Mesodermal cell (in vitro differentiated cells): ENCODE measurements around the gene RYR2. TPM values are rescaled to one million over a fixed set of nuclear protein-coding genes. Genes with fewer than 3 reads are reported as not detected.
A peak's percentile ranks its signal among the peaks of the same experiment; 100 is the strongest.

Source experiments
- H3K27ac ChIP-seq: 2 replicates; pipeline ENCODE4 v1.7.0; 2013; ENCODE audit warnings: mild to moderate bottlenecking, low read depth, low read length, moderate library complexity; ENCODE audit not compliant: severe bottlenecking
- H3K36me3 ChIP-seq: 2 replicates; pipeline ENCODE4 v1.7.1; 2013; ENCODE audit warnings: mild to moderate bottlenecking, low read length, moderate library complexity; ENCODE audit not compliant: control insufficient read depth, insufficient read depth
- H3K4me1 ChIP-seq: one replicate; pipeline ENCODE4 v1.7.1; 2013; ENCODE audit warnings: mild to moderate bottlenecking, low read length; ENCODE audit not compliant: insufficient read depth, control insufficient read depth, poor library complexity, severe bottlenecking
- H3K4me3 ChIP-seq: 2 replicates; pipeline ENCODE4 v1.7.0; 2013; ENCODE audit warnings: low read length, control low read depth, mild to moderate bottlenecking; ENCODE audit not compliant: insufficient read depth, poor library complexity, severe bottlenecking; ENCODE audit errors: extremely low read depth
- H3K9me3 ChIP-seq: 2 replicates; pipeline ENCODE4 v1.7.1; 2013; ENCODE audit warnings: mild to moderate bottlenecking, low read length, moderate library complexity; ENCODE audit not compliant: control insufficient read depth
- WGBS, 2 experiments: methylation state at CpG; one replicate each; pipeline ENCODE4 v1.1.5; 2013; ENCODE audit warnings: missing lambda C conversion rate in 2 of 2; ENCODE audit not compliant: insufficient coverage in 2 of 2; 5-methylcytosine and 5-hydroxymethylcytosine counted together
- polyA plus RNA-seq, 2 experiments: library from polyadenylated mRNA; stranded (reverse); fragments of 50-300 nt; gene quantifications; one replicate each; pipeline ENCODE4 v1.2.3, GENCODE V29; 2013

Gene RYR2
- 1.5 TPM for polyA plus RNA-seq (2013, experiment 1 of 2)
- polyA plus RNA-seq (2013, experiment 2 of 2) = 0.81 TPM

GRCh38 chr1:237041795-237042525, at the start of gene RYR2:
RYR2 (plus strand) TSS chr1:237042184; CDS start chr1:237042522, 338 bp downstream.
- H3K4me3 ChIP-seq = peak within 1 kb of the TSS; percentile 54
- no peak within 1 kb of the TSS for H3K27ac ChIP-seq
- peaks cover 9% of the 10 kb centered on the region for H3K4me1 ChIP-seq
- 3% methylated on average over 54 to 57 of the region's 87 CpGs for WGBS, 2 experiments
- H3K36me3 ChIP-seq = no peaks in the 10 kb centered on the region
- H3K9me3 ChIP-seq = no peaks in the 10 kb centered on the region

- Histone ChIP-seq H3K9me3 (peaks cover 4% of the 10 kb centered on the region), H3K4me1 (no peaks in the 10 kb centered on the region), H3K4me3 (no peak overlapping the region), H3K27ac (no peak overlapping the region), H3K36me3 (no peaks in the 10 kb centered on the region)
- WGBS, 2 experiments = 83 to 93% methylated on average over 2 to 3 of the region's 8 CpGs
Observed at GRCh38 chr1:236992449-236992848, 49.5 kb upstream of the RYR2 start.

- no peak overlapping the region for H3K27ac ChIP-seq
- WGBS, 2 experiments = no CpG with 5 or more reads among the region's 1 CpG
- H3K9me3 ChIP-seq = peaks cover 4% of the 10 kb centered on the region
- H3K36me3 ChIP-seq = no peaks in the 10 kb centered on the region
- H3K4me3 ChIP-seq = no peak overlapping the region
- no peaks in the 10 kb centered on the region for H3K4me1 ChIP-seq
Observed at GRCh38 chr1:236994450-236994849, 47.5 kb upstream of the RYR2 start.

GRCh38 chr1:236997361-236997760, 44.6 kb upstream of the RYR2 start:
- H3K4me1 ChIP-seq = no peaks in the 10 kb centered on the region
- H3K27ac ChIP-seq = no peak overlapping the region
- H3K36me3 ChIP-seq = no peaks in the 10 kb centered on the region
- no peak overlapping the region for H3K4me3 ChIP-seq
- 90 to 91% methylated on average over 9 to 10 of the region's 11 CpGs for WGBS, 2 experiments
- no peaks in the 10 kb centered on the region for H3K9me3 ChIP-seq

GRCh38 chr1:236997882-236998281, 44.1 kb upstream of the RYR2 start:
- H3K4me1 ChIP-seq = no peaks in the 10 kb centered on the region
- H3K4me3 ChIP-seq = no peak overlapping the region
- H3K36me3 ChIP-seq = no peaks in the 10 kb centered on the region
- H3K9me3 ChIP-seq = no peaks in the 10 kb centered on the region
- H3K27ac ChIP-seq = no peak overlapping the region
- 68 to 72% methylated on average over 7 to 9 of the region's 12 CpGs for WGBS, 2 experiments

- 77 to 92% methylated on average over 2 to 3 of the region's 3 CpGs for WGBS, 2 experiments
- Histone ChIP-seq H3K27ac (no peak overlapping the region), H3K9me3 (no peaks in the 10 kb centered on the region), H3K4me1 (no peaks in the 10 kb centered on the region), H3K36me3 (no peaks in the 10 kb centered on the region), H3K4me3 (no peak overlapping the region)
Observed at GRCh38 chr1:236998546-236998945, 43.4 kb upstream of the RYR2 start.

- WGBS, 2 experiments = no CpG with 5 or more reads among the region's 4 CpGs
- H3K27ac ChIP-seq = no peak overlapping the region
- H3K4me1 ChIP-seq = no peaks in the 10 kb centered on the region
- no peaks in the 10 kb centered on the region for H3K9me3 ChIP-seq
- H3K36me3 ChIP-seq = no peaks in the 10 kb centered on the region
- H3K4me3 ChIP-seq = no peak overlapping the region
Observed at GRCh38 chr1:237000191-237000590, 41.8 kb upstream of the RYR2 start.

GRCh38 chr1:237003516-237003915, 38.5 kb upstream of the RYR2 start:
- 64 to 77% methylated on average over 5 to 7 of the region's 8 CpGs for WGBS, 2 experiments
- Histone ChIP-seq H3K36me3 (no peaks in the 10 kb centered on the region), H3K9me3 (no peaks in the 10 kb centered on the region), H3K27ac (no peak overlapping the region), H3K4me1 (no peaks in the 10 kb centered on the region), H3K4me3 (no peak overlapping the region)

GRCh38 chr1:237004116-237004515, 37.9 kb upstream of the RYR2 start, which contains the start of gene MT1HL1:
MT1HL1 (minus strand) TSS chr1:237004441; CDS start chr1:237004372, 69 bp downstream.
- Histone ChIP-seq H3K9me3 (no peaks in the 10 kb centered on the region), H3K36me3 (no peaks in the 10 kb centered on the region), H3K4me1 (no peaks in the 10 kb centered on the region), H3K4me3 (no peak within 1 kb of the TSS), H3K27ac (no peak within 1 kb of the TSS)
- WGBS, 2 experiments = 92 to 93% methylated on average over 17 to 18 of the region's 18 CpGs

GRCh38 chr1:237005674-237006073, 36.3 kb upstream of the RYR2 start:
- no CpG with 5 or more reads among the region's 4 CpGs for WGBS, 2 experiments
- Histone ChIP-seq H3K36me3 (no peaks in the 10 kb centered on the region), H3K4me1 (no peaks in the 10 kb centered on the region), H3K27ac (no peak overlapping the region), H3K9me3 (no peaks in the 10 kb centered on the region), H3K4me3 (no peak overlapping the region)

GRCh38 chr1:237007147-237007881, 34.7 kb upstream of the RYR2 start:
- H3K9me3 ChIP-seq = no peaks in the 10 kb centered on the region
- no peak overlapping the region for H3K27ac ChIP-seq
- no peaks in the 10 kb centered on the region for H3K4me1 ChIP-seq
- no peak overlapping the region for H3K4me3 ChIP-seq
- WGBS, 2 experiments = 88 to 90% methylated on average over 2 to 10 of the region's 14 CpGs
- H3K36me3 ChIP-seq = no peaks in the 10 kb centered on the region
